ENCODE measurements around the gene BEGAIN.
A peak's percentile ranks its signal among the peaks of the same experiment; 100 is the strongest.

BEGAIN gene

DNA sequence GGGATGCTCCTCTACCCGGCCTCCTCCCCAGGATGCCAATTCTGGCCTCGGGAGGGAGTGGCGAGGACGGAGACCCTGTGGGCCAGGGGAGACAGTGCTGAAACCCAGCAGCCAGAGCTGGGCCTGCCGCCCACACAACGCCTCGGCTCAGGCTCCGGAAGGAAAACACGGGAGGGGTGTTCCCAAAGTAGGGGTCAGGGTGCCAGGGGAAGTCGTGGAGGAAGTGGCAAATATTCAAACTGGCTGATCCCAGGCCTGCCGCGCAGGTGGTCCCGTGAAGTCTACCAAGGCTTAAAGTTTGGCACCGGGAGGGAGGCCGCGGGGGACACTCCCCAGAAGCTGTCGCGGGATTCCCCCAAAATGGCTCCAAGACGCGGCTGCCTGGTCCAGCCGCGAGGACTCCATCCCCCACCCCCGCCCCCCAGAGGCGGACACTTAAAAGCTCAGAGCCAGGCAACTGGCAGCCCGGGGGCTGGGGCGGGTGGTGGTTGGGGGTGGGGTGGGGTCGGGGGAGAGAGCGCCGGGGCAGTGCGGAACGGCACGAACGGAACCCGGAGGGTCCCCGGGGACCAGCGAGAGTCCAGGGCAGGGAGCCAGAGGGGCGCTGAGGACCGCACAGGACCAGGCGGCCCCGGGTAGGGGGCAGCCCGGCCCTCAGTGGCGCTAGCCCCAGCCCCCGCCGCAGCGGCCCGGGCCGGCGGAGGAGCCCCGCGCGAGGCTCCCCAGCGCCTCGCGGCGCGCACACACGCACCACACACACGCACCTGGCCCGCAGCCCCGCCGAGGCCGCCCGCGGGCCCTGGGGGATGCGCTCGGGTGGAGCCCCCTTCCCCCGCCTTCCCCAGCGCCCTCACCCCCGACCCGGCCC lies 20.0 kb downstream of the BEGAIN start:
- no peak for DNase-seq

DNA sequence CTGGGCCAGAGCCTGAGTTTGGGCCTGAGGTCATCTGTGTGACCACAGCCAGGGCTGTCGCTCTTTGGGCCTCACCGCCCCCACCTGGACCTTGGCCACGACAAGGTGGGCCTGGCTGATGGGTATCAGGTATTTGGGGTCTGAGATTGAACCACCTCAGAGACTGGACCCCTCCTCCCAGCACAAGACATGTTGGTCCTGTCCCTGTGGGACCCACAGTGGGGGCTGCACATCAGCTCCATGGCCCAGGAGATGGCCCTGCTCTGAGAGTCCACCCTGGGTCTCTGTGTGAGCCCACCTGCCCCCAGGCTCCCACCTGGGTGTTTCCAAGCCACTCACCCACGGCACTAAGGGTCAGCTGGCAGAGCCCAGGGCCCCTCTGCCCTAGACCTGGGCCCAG lies 20.6 kb downstream of the BEGAIN start:
- DNase-seq, result no peak

DNA sequence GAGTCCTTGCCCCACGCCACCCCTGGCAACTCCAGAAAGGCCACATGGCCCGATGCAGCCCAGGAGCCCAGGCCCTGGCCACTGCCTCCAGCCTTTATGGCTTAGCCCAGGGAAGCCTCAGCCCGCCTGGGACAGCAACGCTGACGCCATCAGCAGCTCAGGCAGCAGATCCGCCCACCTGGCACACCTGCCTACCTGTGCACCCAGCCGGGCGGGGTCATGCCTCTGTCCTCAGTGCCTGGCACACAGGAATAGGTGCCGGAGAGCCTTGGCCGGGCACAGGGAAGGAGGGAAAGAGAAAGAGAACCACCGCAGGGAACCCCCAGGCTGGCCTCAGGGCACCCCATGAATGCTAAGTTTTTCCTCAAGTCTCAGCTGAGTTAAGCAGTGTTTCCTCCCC lies 21.1 kb downstream of the BEGAIN start:
- no peak for DNase-seq

DNA sequence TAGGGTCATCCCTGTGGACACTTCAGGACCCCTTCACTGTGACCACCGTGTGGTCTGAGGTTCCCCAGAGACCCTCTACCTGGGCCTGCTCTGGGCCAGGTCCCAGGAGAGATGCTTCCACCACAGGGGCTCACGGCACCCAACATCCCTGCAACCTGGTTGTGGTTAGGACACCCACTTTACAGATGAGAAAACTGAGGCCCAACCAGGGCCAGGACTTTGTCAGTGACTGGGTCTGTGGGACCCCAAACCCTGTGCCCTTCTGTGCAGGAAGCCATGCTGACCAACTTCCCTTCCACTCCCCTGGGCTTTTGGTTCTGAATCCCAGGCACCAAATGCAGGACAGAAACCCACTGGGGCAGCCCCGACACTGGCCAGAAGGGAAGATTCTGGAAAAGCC lies 21.6 kb downstream of the BEGAIN start:
- DNase-seq, result no peak

DNA sequence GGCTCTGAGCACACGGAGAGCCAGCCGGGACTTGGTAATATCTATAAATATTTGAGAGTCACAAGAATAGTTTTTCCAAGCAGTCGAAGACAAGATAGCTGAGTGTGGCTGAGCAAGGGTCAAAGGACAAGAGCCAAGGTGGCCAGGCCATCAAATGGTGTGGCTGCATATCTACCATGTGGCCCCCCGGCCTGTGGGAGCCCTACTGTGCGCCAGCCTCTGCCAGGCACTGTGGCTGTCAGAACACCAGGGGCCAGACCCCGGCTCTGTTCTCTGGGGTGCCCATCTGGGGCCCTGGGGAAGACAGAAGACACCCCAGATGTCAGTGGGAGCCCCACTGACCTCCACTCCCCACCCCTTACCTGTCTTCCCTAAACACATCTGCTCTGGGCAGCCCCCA lies 22.7 kb downstream of the BEGAIN start:
- no peak for DNase-seq

DNA sequence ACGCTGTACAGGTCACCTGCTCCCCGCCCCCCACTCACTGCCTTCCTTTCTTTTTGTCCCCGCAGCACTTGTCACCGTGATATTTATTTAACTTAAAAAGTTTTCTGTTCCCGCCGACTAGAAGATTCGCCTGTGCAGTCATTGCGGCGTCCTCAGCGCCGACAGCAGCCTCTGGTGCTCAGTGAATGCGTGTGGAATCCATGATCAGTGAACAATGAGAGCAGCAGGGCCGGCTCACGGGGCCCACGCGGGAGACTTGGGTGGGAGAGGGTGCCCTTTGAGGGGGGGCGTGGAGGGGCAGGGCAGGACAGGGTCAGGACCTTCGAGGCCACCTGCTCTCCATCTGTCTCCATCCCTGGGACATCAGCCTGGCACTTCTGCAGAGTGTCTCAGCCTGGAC lies 24.5 kb downstream of the BEGAIN start:
- no peak for DNase-seq

DNA sequence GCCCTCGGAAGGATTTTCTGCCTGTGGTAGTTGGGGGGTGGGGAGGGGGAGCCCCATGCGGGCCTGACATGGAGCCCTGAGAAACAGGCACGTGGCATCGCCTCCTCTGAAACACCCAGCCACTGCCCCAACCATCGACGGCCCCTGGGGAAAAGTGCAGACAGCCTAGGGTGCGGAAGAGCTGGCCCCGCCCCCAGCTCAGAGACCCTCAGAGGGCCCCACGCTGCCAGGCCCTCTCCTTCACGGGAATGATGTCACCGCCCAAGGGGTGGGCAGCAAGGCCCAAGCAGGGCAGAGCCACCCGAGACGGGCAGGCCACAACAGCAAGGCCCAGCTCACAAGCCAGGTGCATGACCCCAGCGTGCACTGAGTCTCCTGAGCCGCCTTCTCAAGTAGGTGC lies 26.2 kb downstream of the BEGAIN start:
- no peak for DNase-seq

DNA sequence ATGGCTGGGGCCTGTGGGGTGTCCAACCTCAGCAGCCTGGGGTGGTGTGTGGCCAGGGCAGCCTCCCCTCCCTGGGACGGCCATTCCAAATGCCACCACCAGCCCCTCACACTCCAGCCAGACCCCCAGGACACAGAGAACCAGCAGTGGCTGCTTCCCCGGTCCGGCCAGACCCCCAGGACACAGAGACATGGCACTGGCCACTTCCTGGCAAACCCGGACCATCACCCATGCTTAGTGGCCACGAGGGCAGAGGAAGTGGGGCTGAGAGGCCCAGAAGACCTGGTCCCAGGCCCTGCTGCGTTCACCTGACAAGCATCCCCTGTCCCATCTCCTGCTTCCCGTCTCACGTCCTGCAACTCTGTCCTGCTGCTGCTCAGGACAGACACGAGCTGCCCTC lies 26.7 kb downstream of the BEGAIN start:
- DNase-seq, result no peak

DNA sequence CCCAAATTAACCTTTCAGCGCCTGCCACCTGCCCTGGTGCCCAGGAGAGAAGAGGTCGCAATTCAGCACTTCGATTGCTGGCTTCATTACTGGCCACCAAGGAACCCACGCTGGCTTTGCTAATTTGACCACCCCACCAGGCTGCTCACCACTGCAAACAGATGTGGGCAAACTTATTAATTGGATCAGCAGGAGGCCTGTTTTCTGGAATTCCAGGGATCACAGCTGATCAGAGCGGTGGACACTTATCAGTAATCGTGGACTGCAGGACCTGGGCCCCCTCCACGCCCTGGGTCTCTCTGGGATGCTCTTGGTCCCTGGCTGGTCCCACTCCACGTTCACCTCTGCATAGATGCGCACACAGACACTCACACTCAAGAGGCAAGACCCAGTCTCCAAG lies 27.8 kb downstream of the BEGAIN start:
- no peak for DNase-seq

DNA sequence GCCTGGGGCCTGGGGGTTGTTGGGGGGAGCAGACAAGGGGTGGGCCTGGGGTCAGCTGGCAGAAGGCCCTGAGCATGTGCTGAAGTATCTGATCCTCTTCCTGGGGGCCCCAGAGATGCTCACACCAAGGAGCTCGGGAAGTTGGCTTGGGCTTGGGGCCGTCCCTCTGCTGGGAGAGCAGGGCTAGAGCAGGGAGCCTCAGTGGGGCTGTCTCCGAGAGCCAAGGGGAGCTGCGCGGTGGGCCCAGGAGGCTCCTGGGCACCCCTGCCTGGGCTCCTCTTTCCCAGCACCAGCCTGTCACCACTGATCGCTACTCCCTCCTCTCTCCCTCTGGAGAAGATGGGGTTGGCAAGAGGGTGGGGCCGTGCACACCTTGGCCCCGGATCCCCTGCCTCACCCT lies 28.3 kb downstream of the BEGAIN start:
- no peak for DNase-seq

DNA sequence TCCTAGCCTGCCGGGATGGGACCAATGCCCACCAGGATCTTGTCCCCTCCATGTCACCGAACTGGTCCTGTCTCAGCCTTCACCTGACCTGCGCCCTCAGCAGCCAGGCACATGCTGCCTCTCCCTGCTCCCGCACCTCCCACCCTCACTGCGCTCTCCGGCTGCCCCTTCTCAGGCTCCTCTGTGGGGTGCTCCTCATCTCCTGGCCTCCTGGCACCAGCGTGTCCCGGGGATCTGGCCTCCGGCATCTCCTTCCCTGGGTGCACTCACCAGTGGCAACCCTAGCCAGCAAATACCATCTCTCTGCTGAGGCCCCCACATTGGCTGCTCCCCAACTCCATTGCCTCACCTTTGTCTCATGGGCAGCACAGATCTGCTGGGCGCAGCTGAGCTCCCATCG lies 29.0 kb downstream of the BEGAIN start:
- no peak for DNase-seq

DNA sequence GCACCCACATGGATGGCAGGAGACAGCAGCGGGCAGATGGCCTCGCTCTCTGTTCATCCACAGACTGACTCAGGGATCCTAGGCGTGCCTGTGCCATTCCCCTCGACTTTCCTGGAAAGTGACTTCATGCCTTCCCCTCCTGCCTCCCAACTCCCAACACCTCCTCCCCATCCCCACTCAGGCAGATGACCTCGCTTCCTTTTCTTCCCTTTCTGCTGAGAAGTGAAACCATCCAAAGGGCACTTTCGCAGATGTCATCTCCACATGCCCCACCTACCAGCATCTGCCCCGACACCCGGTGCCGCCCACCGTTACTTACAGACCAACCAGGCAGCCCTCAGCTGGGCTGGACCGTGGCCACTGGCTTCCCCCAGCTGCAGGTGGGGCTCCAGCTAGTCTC lies 29.6 kb downstream of the BEGAIN start:
- peak; percentile 65 for DNase-seq

DNA sequence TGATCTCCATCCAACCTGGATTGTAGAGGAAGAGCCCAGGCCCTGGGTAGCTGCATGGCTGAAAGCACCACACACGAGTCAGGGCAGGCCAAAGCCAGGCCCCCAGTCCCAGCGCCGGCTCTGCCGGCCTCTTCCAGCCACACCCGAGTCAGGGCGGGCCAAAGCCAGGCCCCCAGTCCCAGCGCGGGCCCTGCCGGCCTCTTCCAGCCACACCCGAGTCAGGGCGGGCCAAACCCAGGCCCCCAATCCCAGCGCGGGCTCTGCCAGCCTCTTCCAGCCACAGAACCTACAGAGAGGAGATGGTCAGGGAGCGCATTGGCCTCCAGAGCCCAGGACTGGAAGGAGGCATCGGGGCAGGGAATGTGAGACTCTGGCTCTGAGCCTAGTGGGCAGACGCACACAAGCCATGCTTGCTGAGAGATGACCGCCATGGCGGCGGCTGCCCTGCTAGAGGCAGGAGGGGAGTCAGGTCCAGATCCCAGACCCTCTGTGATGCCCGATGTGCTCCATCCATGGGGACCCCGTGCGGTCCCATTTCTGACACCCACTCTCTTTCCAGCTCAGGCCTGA lies 30.2 kb downstream of the BEGAIN start:
- no peak for DNase-seq

DNA sequence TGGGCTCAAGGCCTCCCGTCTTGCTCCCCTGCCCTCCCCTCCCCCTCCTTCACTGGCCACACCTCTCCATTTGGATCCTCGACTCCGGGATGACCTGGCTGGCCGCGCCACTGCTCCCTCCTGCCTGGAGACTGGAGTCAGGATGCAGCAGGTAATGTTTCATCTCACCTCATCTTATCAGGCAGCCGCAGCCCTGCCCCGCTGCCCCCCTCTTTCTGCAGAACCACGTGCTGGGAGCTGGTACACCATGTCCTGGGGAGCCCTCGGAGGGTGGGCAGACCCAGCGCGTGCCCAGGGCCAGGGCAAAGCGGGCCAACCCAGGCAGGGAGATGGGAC lies 31.1 kb downstream of the BEGAIN start:
- DNase-seq, result no peak

DNA sequence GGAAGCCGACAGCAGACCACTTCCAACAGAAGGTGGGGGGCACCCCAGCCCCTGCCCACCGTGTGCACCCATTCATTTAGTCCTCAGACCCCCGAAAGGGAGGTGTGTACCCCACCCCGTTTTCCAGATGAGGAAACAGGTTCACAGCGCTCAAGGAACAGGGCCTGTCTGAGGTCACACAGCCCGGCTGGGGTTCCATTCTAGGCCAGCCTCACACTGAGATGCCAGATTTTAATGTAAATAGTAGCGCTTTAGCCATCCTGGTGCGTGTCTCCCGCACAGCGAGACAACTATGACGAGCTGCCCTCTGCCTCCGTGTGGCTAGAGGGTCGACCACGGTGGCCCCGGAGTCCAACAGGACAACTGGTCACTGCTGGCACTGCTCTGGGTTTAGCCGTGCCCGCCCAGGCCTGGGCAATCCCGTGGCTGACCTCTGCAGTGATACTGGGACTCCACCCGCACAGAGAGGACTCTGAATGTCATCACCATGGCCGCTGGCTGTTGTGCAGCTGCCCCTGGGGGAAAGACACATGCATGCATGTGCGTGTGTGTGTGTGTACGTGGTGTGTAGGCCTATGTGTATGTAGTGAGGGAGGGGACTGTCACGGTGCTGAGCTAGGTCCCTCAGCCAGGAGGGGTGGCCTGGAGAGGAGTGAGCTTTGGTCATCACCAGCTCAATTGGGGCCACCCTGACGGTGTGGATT lies 31.6 kb downstream of the BEGAIN start:
- DNase-seq, result no peak

DNA sequence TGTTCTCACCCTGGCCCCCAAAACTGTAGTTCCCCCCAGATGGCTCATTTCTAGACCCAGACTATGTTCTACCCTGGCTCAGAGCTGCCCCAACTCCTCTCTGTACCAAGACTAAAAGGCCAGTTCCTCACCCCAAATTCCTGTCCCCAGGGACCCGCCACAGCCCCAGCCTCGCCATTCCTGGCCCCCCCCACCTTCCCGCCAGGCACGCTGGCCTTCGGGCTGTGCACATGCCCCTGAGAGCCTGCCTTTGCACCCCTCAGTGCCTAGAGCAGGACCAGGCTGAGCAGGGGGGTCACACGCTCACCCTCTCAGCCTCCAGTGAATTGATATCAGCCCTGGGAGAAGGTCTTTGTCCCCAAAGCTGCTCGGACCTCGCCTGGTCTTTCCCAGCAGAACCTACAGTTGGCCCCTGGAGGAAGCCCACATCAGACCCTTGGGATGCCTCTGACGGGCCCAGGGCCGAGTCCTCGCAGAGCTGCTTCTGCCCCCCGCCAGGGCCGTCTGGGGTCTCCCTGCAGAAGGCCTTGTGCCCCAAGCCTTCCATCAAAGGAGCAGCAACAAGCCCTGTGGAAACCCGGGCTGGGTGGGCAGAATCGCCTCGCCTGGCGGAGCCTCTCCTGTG lies 32.4 kb downstream of the BEGAIN start:
- DNase-seq, result no peak

DNA sequence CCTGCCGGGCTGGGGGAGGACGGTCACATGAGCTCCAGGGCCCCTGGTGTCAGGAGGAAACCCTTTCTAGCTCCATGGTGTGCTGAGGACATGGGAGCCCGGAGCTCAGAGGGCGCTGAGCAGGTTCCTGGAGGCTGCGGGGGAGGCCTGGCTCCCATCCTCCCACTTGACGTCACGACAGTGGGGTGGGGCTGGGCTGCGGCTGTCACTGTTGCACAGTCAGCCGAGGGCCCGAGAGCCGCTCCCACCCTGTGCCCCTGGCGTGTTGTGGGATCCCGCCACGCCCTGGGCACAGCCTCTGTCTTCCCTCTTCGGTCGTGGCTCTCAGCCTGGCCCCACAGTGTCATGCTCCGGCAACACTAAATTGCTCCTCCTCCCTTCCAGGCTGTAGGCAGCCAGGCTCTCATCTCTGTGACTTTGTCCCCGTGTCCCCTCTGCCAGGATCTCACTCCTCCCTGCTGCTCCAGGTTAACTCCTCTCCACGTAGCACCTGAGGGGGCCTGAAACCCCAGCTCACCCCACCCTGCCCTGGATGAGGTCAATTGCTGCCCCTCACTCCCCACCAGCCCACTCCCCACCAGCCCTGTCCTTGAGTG lies 33.0 kb downstream of the BEGAIN start:
- DNase-seq, result no peak

DNA sequence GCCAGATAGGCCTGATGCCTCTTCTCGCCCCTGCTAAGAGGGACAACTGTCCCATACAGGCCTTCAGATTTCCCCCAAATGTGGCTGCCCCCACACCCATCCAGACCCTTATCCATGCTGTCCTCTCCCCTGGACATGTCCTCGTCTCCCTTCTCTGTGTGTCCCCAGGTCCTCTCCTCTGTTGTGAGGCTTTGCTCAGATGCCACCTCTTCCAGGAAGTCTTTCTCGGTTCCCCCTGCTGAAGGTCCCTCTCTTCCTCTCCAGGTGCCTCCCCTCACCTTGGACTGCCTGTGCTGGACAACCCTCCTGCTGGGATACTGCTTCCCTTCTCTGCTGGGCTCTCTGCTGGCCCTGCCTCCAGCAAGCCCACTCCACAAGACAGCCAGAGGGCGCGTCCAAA lies 33.7 kb downstream of the BEGAIN start:
- no peak for DNase-seq

DNA sequence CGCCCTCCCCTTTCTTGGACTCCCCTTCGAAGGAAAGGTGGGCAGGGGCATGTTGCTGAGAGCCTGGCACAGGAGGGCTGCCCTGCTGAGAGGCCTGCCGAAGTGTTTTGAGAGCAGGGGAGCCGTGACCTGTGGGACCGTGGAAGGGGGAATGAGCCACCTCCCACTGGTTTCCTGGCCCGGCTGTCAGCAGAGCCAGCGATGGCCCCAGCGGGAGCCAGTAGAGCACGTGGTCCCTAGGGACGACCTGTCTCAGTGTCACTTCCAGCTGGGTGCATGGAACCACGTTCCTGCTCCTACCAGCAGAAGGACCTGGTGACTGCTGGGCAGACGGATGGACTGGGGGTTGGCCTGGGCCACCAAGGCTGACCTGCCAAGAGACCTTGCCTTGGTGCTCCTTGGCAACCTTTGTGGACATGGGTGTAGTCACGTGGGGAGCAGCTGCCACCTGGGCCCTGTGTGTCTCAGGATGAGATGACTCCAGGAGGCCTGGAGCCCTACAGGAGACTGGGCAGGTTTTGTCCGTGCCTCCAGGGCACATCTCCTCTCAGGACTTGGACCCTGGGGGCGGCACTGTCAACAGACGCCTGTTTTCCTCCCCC lies 34.6 kb downstream of the BEGAIN start:
- DNase-seq, result no peak

DNA sequence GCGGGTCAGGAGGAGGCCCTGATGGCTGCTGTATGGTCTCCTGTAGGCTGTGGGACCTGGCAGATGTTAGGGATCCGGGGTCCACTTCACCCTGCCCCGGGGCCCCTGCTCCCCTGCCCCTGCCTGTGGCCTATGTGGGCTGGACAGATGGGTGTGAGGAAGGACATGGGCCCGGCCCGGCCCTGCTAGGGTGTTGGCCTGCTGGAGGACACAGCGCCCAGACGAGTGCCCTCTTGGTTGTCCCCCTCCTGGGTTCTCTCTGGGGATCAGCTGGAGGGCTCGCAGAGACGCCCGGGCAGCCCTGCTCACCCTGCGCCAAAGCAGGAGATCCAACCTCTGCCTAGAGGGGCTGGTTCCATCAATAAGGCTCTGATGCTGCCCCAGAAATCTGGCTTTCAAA lies 36.2 kb downstream of the BEGAIN start:
- no peak for DNase-seq

DNA sequence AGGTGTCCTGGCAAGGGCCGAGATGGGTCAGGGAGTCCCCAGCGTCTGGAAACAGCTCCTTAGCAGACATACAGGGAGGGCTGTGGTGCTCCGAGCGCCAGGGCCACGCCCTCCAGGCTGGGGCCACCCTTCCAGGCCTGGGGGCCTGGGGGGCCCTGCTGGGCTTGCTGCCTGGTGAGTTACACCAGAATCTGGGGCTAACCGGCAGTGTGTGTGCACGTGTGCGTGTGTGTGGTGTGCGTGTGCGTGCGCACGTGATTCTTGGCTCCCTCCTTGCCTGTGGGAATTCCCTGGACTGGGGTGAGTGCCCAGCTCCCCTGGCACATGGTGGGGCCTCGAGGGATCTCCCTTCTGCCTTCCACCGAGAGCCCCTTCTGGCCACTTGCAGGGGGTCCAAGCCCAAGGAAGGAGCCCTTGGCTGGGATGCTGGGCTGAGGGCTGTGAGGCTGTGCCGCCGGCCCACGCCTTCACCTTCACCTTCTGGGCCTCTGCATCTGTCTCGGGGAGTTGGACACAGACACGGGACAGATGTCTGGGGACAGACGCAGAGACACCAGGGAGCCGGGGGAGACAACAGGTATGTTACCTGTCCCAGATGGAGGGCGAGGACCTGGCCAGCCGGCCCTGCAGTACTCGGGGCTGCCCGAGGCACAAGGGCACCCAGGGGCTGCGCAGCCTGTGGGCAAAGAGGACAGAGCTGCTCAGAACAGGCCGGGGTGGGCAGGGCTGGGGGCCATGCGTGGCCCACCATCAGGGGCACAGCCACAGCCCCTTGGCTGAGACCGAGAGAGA lies 37.2 kb downstream of the BEGAIN start:
- no peak for DNase-seq

DNA sequence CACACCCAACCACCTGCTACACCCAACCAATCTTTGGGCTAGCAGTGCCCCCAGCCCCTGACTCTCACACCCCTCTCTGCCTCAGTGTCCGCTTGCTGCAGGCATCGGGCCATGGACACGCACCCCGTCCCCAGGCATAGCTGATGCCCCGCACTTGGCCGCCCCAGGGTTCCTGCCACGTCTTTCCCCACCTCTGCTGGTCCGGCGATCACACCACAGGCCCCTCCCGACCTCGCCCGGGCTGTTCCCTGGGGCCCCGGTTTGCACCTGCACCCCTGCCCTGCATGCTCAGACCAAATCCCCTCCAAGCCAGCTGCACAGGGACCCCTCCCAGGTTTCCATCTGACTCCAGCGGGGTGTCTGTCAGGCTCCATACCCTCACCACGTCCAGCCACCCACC lies 38.3 kb downstream of the BEGAIN start:
- DNase-seq, result no peak

Measured in NCI-H226 (cell line).